ENCODE measurements around the gene PIP4K2B. TPM values are rescaled to one million over a fixed set of nuclear protein-coding genes. Genes with fewer than 3 reads are reported as not detected.

The PIP4K2B gene
- total and polyA plus RNA-seq, 2 of the 8 experiments (the other 6 are each of a cell fraction or from before 2014, with no cell fraction given): 21.5 to 57.8 TPM

DNA sequence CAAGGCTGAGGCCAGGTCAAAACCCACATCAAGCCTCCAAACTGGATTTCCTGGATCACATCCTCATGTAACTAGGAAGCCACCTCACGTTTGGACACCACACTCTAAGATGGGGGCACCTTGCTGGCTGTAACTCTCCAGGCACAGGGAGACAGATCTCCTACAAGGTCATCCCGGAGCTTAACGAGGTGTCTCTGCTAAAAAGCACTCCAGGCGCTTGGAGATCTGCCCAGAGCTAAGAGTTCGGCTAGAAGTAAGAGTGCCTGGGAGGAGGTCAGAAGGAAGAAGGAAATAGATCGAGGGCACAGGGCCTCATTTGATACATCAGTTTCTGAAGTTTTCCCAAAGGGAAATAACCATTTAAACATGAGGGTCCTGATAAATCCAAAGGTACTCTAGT is 30.9 kb downstream of the PIP4K2B start:
- no peaks in the 10 kb centered on the region for H3K4me1 ChIP-seq (replicated peaks in 1 of 4; ENCODE audit: control insufficient read depth in 3 of 4, insufficient read depth in 4 of 4, low read length in 3 of 4)
- ChIA-PET POLR2A (ENCODE audit: partially characterized antibody) (interaction anchor here (1.6 kb wide), 1 partner anchor 37 kb away, joined by 3 read pairs; no protein-coding TSS in a partner anchor), CTCF (ENCODE audit: partially characterized antibody) (no interaction called here)
- no peak overlapping the region for H3K18ac ChIP-seq (ENCODE audit: extremely low read depth, low read length)
- no peak overlapping the region for H4K8ac ChIP-seq (ENCODE audit: extremely low read depth, insufficient read depth, low read length)
- H3K4me2 ChIP-seq (ENCODE audit: insufficient read depth in 1 of 2, low read depth in 2 of 2, low read length in 2 of 2): no peak overlapping the region
- H3K36me3 ChIP-seq (ENCODE audit: control insufficient read depth in 2 of 4, insufficient read depth in 4 of 4, low read length in 3 of 4): peaks cover 24 to 62% (median 42%) of the 10 kb centered on the region in 4 experiments
- H4K91ac ChIP-seq (replicated peaks; ENCODE audit: insufficient read length, low read length): no peak overlapping the region
- no peak overlapping the region for H2BK120ac ChIP-seq (replicated peaks; ENCODE audit: low read depth, low read length)
- no peak overlapping the region for H3K27ac ChIP-seq (ENCODE audit: low read depth, low read length)
- no peaks in the 10 kb centered on the region for H3K79me2 ChIP-seq (ENCODE audit: control insufficient read depth in 1 of 2, insufficient read depth in 2 of 2, low read length in 2 of 2)
- no peak overlapping the region for H3K14ac ChIP-seq (ENCODE audit: insufficient read length)
- WGBS, 2 experiments (ENCODE audit: extremely low coverage in 1 of 2, insufficient coverage in 1 of 2, insufficient read length in 1 of 2, insufficient replicate concordance in 2 of 2, low coverage in 1 of 2, low lambda C conversion rate in 2 of 2, missing lambda C conversion rate in 1 of 2): 91% methylated on average over 6 of the region's 6 CpGs; no CpG with 5 or more reads in 1 of the 2 experiments
- H2BK15ac ChIP-seq (ENCODE audit: low read length): no peak overlapping the region
- no peak for FAIRE-seq
- H3K23ac ChIP-seq (ENCODE audit: insufficient read length): no peak overlapping the region
- H3K4me3 ChIP-seq (ENCODE audit: extremely low read depth in 1 of 4, insufficient read depth in 2 of 4, low read depth in 3 of 4, low read length in 4 of 4): no peak overlapping the region
- H3K56ac ChIP-seq (replicated peaks; ENCODE audit: insufficient read length, low read depth, low read length): no peak overlapping the region
- H3K9me3 ChIP-seq (ENCODE audit: insufficient read depth in 2 of 2, low read depth in 1 of 2, low read length in 1 of 2): no peaks in the 10 kb centered on the region
- H3K23me2 ChIP-seq (ENCODE audit: low read depth, low read length): no peaks in the 10 kb centered on the region
- no peak overlapping the region for H2BK5ac ChIP-seq (ENCODE audit: low read depth, low read length)
- no peak overlapping the region for H4K5ac ChIP-seq (ENCODE audit: insufficient read length, low read depth, low read length)
- H2AK5ac ChIP-seq (ENCODE audit: low read depth, low read length): no peak overlapping the region
- no peak overlapping the region for H3K9ac ChIP-seq (replicated peaks in 1 of 4; ENCODE audit: extremely low read depth in 1 of 4, low read depth in 3 of 4, low read length in 3 of 4)
- DNase-seq (ENCODE audit: low read depth in 1 of 2, low spot score in 2 of 2): no peak
- H2AFZ ChIP-seq (ENCODE audit: low read length): no peak overlapping the region
- H3K27me3 ChIP-seq (replicated peaks in 1 of 4; ENCODE audit: control insufficient read depth in 3 of 4, extremely low read depth in 1 of 4, insufficient read depth in 3 of 4, low read length in 3 of 4): no peaks in the 10 kb centered on the region
- peaks cover 0 to 2% of the 10 kb centered on the region in 2 experiments for H4K20me1 ChIP-seq (replicated peaks in 1 of 2; ENCODE audit: control insufficient read depth in 1 of 2, insufficient read depth in 2 of 2, low read length in 2 of 2)
- H2BK20ac ChIP-seq (ENCODE audit: low read length): no peak overlapping the region
- no peak overlapping the region for H3K4ac ChIP-seq (replicated peaks; ENCODE audit: insufficient read length, low read depth, low read length)
- H3K79me1 ChIP-seq (ENCODE audit: low read depth, low read length): no peaks in the 10 kb centered on the region
- H2BK12ac ChIP-seq (ENCODE audit: low read depth, low read length): no peak overlapping the region
- TF ChIP-seq, protein P1, sequence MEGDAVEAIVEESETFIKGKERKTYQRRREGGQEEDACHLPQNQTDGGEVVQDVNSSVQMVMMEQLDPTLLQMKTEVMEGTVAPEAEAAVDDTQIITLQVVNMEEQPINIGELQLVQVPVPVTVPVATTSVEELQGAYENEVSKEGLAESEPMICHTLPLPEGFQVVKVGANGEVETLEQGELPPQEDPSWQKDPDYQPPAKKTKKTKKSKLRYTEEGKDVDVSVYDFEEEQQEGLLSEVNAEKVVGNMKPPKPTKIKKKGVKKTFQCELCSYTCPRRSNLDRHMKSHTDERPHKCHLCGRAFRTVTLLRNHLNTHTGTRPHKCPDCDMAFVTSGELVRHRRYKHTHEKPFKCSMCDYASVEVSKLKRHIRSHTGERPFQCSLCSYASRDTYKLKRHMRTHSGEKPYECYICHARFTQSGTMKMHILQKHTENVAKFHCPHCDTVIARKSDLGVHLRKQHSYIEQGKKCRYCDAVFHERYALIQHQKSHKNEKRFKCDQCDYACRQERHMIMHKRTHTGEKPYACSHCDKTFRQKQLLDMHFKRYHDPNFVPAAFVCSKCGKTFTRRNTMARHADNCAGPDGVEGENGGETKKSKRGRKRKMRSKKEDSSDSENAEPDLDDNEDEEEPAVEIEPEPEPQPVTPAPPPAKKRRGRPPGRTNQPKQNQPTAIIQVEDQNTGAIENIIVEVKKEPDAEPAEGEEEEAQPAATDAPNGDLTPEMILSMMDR (IDR thresholded peaks at IDR 0.05; ENCODE audit: control extremely low read depth in 1 of 3, insufficient read depth in 1 of 3, low read depth in 1 of 3, low read length in 3 of 3): no peak
- no peak for TF ChIP-seq RFX5 (IDR thresholded peaks at IDR 0.05; ENCODE audit: borderline replicate concordance, low read depth, low read length)
- TF ChIP-seq SIN3A (conservative IDR thresholded peaks at IDR 0.05 in 1 of 2, IDR thresholded peaks at IDR 0.05 in 1 of 2; ENCODE audit: low read depth in 1 of 2, low read length in 2 of 2): no peak
- TF ChIP-seq SIX5 (IDR thresholded peaks at IDR 0.05; ENCODE audit: low read depth, low read length): no peak
- TF ChIP-seq SUZ12 (IDR thresholded peaks at IDR 0.05; ENCODE audit: low read length): no peak
- no peak for TF ChIP-seq MAFK (IDR thresholded peaks at IDR 0.05; ENCODE audit: low read depth, low read length)
- no peak for TF ChIP-seq SAP30 (IDR thresholded peaks at IDR 0.05; ENCODE audit: insufficient read depth, insufficient replicate concordance, low read length)
- TF ChIP-seq GTF2F1 (IDR thresholded peaks at IDR 0.05; ENCODE audit: borderline replicate concordance, low read depth, low read length): no peak
- no peak for TF ChIP-seq YY1 (IDR thresholded peaks at IDR 0.05; ENCODE audit: low read depth, low read length)
- no peak for TF ChIP-seq BCL11A (IDR thresholded peaks at IDR 0.05; ENCODE audit: low read depth in 2 of 2, low read length in 2 of 2)
- TF ChIP-seq, protein P2, sequence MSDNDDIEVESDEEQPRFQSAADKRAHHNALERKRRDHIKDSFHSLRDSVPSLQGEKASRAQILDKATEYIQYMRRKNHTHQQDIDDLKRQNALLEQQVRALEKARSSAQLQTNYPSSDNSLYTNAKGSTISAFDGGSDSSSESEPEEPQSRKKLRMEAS (IDR thresholded peaks at IDR 0.05): no peak

Data from H1 (cell line).